T-cell (primary cell): ENCODE results near the gene NXPE1. TPM values are rescaled to one million over a fixed set of nuclear protein-coding genes. Genes with fewer than 3 reads are reported as not detected.

Source experiments
- ATAC-seq, 4 experiments: fragments of 200-7000 bp in 3 of 4; fragments of 150-1000 bp in 1 of 4; cut with Tn5 transposase; replicated peaks in 1 of 4; 1 replicate in 3 of 4; 2 replicates in 1 of 4; pipeline ENCODE4 v1.10.0; 2021; ENCODE audit warnings: moderate library complexity in 3 of 4, mild to moderate bottlenecking in 2 of 4, moderate number of reproducible peaks in 1 of 4
- CTCF ChIA-PET, 2 donors: fragments of 300-600 bp; sonication (Branson Sonifier 250); formaldehyde crosslinking; loops; one replicate each; lab custom pipeline; 2022; ENCODE audit warnings: antibody characterized with exemption in 2 of 2; lab: Charles Lee
- POLR2A ChIA-PET, 2 donors: fragments of 300-600 bp; sonication (Branson Sonifier 250); formaldehyde crosslinking; loops; one replicate each; lab custom pipeline; 2022; ENCODE audit warnings: antibody characterized with exemption in 2 of 2; lab: Charles Lee
- DNase-seq, 35 experiments: peaks; one replicate each; pipeline versions ENCODE4 v3.0.0 to v3.0.0-alpha.2; 2013 to 2023
- H3K27ac ChIP-seq: one replicate; pipeline ENCODE4 v1.5.1; 2013; ENCODE audit warnings: low read length
- H3K27me3 ChIP-seq, 2 experiments: replicated peaks in 1 of 2; 1 replicate in 1 of 2; 2 replicates in 1 of 2; pipeline versions ENCODE4 v1.6.1 to v1.7.0; 2013; ENCODE audit warnings: low read length in 1 of 2, mixed read lengths in 1 of 2; ENCODE audit not compliant: control insufficient read depth in 2 of 2, insufficient read depth in 2 of 2; ENCODE audit errors: extremely low read depth in 1 of 2
- H3K36me3 ChIP-seq, 2 donors: 1 replicate in 1 of 2; 2 replicates in 1 of 2; pipeline versions ENCODE4 v1.6.1 to v1.7.0; 2013; ENCODE audit warnings: low read length in 1 of 2; ENCODE audit not compliant: control insufficient read depth in 2 of 2, insufficient read depth in 1 of 2; ENCODE audit errors: extremely low read depth in 1 of 2
- H3K4me1 ChIP-seq, 2 experiments: 1 replicate in 1 of 2; 2 replicates in 1 of 2; pipeline versions ENCODE4 v1.6.1 to v1.7.0; 2013; ENCODE audit warnings: low read length in 2 of 2, mixed read lengths in 1 of 2; ENCODE audit not compliant: insufficient read depth in 2 of 2, control insufficient read depth in 1 of 2; ENCODE audit errors: extremely low read depth in 1 of 2
- H3K4me3 ChIP-seq, 2 donors: 1 replicate in 1 of 2; 2 replicates in 1 of 2; pipeline versions ENCODE4 v1.5.1 to v1.7.0; 2013; ENCODE audit warnings: mild to moderate bottlenecking in 2 of 2, low read length in 1 of 2, moderate library complexity in 1 of 2; ENCODE audit not compliant: control insufficient read depth in 1 of 2; ENCODE audit errors: extremely low read depth in 1 of 2
- H3K9me3 ChIP-seq: 2 replicates; pipeline ENCODE4 v1.7.0; 2013
- H3K27ac Mint-ChIP-seq, 2 donors: one replicate each; pipeline ENCODE4 v1.8.0; 2020 to 2021; ENCODE audit warnings: mild to moderate bottlenecking in 2 of 2, mixed read lengths in 2 of 2
- H3K27me3 Mint-ChIP-seq, 2 donors: one replicate each; pipeline ENCODE4 v1.8.0; 2021 to 2022; ENCODE audit warnings: mixed read lengths in 2 of 2
- H3K36me3 Mint-ChIP-seq: one replicate; pipeline ENCODE4 v1.8.0; 2021; ENCODE audit warnings: mixed read lengths
- H3K4me1 Mint-ChIP-seq, 3 donors: one replicate each; pipeline ENCODE4 v1.8.0; 2020 to 2022; ENCODE audit warnings: mixed read lengths in 3 of 3, mild to moderate bottlenecking in 1 of 3
- H3K4me3 Mint-ChIP-seq, 3 donors: one replicate each; pipeline ENCODE4 v1.8.0; 2020 to 2022; ENCODE audit warnings: mild to moderate bottlenecking in 3 of 3, mixed read lengths in 3 of 3, moderate library complexity in 3 of 3
- H3K9me3 Mint-ChIP-seq, 3 donors: one replicate each; pipeline ENCODE4 v1.8.0; 2020 to 2022; ENCODE audit warnings: mixed read lengths in 3 of 3
- WGBS: methylation state at CpG from one replicate; pipeline ENCODE4 v1.1.5; 2013; ENCODE audit warnings: missing lambda C conversion rate; ENCODE audit not compliant: insufficient coverage; 5-methylcytosine and 5-hydroxymethylcytosine counted together
- total RNA-seq, 35 experiments: library from RNA in 6 of 35; stranded (reverse) in 6 of 35; fragments of 120-200 nt in 1 of 35; gene quantifications; one replicate each; pipeline versions ENCODE4 v1.2.1 to v1.2.4 and lab custom pipeline; 2013 to 2026

NXPE1 gene
- total RNA-seq, 5 donors from 2014 or later (not counting 1 experiment from before 2014, with no cell fraction given) = not detected

- no peaks in the 10 kb centered on the region for H3K27me3 ChIP-seq
- Mint-ChIP-seq H3K9me3 (no peaks in the 10 kb centered on the region), H3K27ac (no peak overlapping the region), H3K4me1 (no peaks in the 10 kb centered on the region), H3K36me3 (peaks cover 7% of the 10 kb centered on the region), H3K4me3 (no peak overlapping the region), H3K27me3 (peaks cover 0 to 16% of the 10 kb centered on the region in 2 donors)
- no peaks in the 10 kb centered on the region for H3K36me3 ChIP-seq
- ChIA-PET CTCF (no interaction called here), POLR2A (no interaction called here)
- H3K4me3 ChIP-seq = no peak overlapping the region
- 80% methylated on average over 1 of the region's 2 CpGs for WGBS
- DNase-seq (no peak), ATAC-seq (no peak)
- H3K9me3 ChIP-seq = no peaks in the 10 kb centered on the region
- no peak overlapping the region for H3K27ac ChIP-seq
- no peaks in the 10 kb centered on the region for H3K4me1 ChIP-seq
Measured at GRCh38 chr11:114472661-114473060, 87.0 kb downstream of the NXPE1 start.

Other genes with a start within 250 kb of the NXPE1 start
- 10 to 100 TPM in 4 of 5 donors, 1 to 10 TPM in 1; 8.2 to 15.2 (median 12.1) TPM for gene C11orf71, start 159.4 kb downstream of the NXPE1 start, total RNA-seq
- 10 to 100 TPM; 21.1 to 70.0 (median 24.5) TPM for gene RBM7, start 159.2 kb downstream of the NXPE1 start, total RNA-seq
- gene REXO2, start 120.4 kb downstream of the NXPE1 start, total RNA-seq = 10 to 100 TPM; 30.1 to 73.9 (median 63.6) TPM
- not detected for gene NXPE4, start 35.9 kb upstream of the NXPE1 start, total RNA-seq
- gene NXPE2, start 118.6 kb upstream of the NXPE1 start, total RNA-seq = under 1 TPM in 1 of 5 donors, not detected in 4; 0.18 TPM